ENCODE results near the gene ADH6.
"Not testable (repeated sequence)": the region's sequence is repeated elsewhere in the genome, so short reads cannot be mapped to it uniquely, and the experiment has no call there.

The ADH6 gene

GRCh38 chr4:99219072-99219471, at the start of gene ADH6:
ADH6 (minus strand) TSS chr4:99219246; CDS start chr4:99219152, 94 bp downstream.
- no peak for DNase-seq

GRCh38 chr4:99264927-99265326, 45.9 kb upstream of the ADH6 start:
- DNase-seq: no peak

GRCh38 chr4:99252746-99253145, 33.7 kb upstream of the ADH6 start:
- DNase-seq: no peak

DNA sequence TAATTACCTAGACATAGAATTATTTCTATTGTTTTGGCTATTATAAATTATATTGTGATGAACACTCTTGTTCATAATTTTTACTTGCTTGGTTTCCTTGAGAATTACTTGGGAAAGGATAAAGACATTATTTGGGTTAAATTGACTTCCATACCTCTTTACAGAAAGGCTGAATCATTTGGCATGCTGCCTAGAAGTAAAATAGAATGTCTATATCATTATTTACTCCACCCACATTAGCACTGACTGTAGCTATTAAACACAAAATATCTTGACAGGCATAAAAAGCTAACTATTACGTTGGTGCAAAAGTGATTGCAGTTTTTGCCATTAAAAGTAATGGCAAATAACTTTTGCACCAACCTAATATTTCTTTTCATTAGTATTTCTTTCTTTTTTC, 29.7 kb upstream of the ADH6 start:
- DNase-seq: no peak

DNA sequence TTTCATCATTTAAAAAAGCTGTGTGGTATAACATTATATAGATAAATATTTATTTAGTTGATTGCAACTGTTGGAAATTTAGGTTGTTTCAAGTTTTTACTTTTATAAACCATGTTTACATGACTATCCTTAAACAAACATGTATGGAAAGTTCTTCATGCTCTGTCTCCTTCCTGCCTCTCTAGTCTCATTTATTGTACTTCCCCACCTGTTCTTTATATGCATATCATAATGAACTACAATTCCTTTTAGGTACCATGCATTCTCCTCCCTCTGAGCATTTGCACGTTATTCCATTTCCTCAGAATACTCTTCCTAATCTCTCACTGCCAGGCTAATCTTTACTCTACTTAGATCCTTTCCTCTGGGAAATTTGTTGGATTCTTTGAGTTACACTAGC, 16.9 kb upstream of the ADH6 start:
- no peak for DNase-seq

- DNase-seq: no peak
These were observed 15.4 kb upstream of the ADH6 start for GRCh38 chr4:99234331-99235010.

DNA sequence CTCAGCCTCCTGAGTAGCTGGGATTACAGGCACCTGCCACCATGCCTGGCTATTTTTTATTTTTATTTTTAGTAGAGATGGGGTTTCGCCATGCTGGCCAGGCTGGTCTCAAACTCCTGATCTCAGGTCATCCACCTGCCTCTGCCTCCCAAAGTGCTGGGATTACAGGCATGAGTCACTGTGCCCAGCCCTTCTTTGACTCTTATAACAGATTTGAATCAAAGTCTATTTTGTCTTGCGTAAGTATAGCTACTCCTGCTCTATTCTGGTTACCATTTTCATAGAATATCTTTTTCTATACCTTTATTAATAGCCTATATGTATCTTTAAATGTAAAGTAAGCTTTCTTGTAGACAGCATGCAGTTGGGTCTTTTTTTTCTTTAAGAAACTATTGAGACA, 14.4 kb upstream of the ADH6 start:
- not testable (repeated sequence) for DNase-seq

DNA sequence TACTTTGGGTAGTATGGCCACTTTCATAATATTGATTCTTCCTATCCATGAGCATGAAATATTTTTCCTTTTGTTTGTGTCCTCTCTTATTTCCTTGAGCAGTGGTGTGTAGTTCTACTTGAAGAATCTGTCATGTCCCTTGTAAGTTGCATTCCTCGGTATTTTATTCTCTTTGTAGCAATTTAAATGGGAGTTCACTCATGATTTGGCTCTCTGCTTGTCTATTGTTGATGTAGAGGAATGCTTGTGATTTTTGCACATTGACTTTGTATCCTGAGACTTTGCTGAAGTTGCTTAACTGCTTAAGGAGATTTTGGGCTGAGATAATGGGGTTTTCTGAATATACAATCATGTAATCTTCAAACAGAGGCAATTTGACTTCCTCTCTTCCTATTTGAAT, 9.7 kb upstream of the ADH6 start:
- not testable (repeated sequence) for DNase-seq

DNA sequence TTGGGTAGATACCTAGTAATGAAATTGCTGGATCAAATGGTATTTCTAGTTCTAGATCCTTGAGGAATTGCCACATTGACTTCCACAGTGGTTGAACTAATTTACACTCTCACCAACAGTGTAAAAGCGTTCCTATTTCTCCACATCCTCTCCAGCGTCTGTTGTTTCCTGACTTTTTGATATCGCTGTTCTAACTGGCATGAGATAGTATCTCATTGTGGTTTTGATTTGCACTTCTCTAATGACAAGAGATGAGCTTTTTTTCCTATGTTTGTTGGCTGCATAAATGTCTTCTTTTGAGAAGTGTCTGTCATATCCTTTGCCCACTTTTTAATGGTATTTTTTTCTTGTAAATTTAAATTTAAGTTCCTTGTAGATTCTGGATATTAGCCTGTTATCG, 8.6 kb upstream of the ADH6 start:
- not testable (repeated sequence) for DNase-seq

GRCh38 chr4:99221980-99222379, 2.9 kb upstream of the ADH6 start:
- no peak for DNase-seq

- DNase-seq: no peak
These were observed 433 bp upstream of the ADH6 start for GRCh38 chr4:99219479-99219878.

DNA sequence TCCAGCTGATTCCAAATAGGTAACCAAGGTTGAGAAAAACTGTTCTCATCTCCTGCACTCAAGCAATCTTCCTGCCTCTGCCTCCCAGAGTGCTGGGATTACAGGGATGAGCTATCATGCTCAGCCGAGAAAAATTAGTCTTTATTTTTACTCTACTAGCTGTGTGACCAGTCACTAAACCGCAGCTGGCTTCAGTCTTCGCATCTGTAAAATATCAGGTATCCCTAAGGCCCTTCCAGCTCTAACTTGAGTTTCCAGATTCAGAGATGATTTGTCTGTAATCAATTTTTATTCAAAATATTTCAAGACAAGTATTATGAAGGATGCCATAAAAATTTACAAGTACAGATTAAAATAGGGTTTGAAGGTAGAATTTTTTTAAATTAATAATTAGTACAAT, 3.5 kb downstream of the ADH6 start:
- DNase-seq: no peak

GRCh38 chr4:99210789-99211188, 8.3 kb downstream of the ADH6 start:
- no peak for DNase-seq

DNA sequence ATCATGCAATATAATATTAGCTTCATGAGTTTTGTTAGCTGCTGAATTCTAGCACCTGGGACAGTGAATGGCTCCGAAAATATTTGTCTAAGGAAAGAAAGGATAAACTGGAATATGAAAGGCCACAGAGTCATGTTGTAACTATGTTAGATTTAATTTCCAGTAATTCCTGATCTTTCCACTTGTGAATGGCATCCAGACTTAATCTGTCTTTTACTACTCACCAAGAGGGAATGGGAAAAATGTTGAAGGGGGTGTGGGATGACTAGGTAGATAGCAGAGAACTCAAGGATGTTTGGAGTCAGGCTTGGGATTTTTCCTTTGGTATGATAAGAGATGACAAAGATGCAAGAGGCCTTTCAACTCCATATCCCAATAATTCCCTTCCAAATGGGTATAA, 9.4 kb downstream of the ADH6 start:
- no peak for DNase-seq

GRCh38 chr4:99208719-99209075, 10.3 kb downstream of the ADH6 start:
- no peak for DNase-seq

- no peak for DNase-seq
These were observed 10.9 kb downstream of the ADH6 start for GRCh38 chr4:99207911-99208718.

GRCh38 chr4:99207069-99207743, 11.8 kb downstream of the ADH6 start:
- no peak for DNase-seq

DNA sequence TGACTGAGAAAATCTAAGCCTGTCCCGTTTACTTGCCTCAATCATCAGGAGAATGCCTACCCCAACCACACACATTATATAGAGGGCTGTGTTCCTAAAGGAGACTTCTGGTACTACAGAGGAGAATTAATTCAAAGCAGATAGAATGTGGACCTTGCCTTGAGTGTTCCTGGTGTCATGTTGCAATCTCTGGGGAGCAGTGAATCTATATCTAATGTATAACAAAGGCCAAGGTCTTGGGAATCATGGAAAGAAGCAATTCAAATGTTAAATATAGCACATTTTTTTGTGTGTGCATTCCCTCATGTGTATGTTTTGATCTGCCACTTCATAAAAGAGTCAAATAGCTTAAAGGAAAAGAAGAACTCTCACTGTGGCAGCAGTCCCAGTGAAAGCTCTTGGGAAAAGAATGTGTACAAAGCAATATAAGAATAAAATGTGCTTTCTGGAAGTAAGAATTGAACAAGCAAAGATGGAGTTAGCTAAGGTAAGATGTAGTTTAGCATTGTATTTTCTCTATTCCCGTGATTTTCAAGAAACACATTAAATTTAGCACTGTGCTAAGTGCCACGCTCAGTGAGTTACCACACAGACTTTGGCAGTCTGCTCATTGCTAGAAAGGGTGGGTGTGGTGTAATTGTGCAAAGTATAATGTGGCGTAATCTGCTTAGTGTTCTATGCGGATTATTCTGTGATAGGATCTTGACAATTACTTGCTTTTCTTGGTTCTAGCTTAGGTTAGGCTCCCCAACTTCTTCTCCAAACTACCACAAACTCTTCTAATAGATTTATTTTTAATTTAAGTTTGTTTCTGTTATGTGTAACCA, 13.7 kb downstream of the ADH6 start:
- peak; percentile 37 to 63 for DNase-seq

DNA sequence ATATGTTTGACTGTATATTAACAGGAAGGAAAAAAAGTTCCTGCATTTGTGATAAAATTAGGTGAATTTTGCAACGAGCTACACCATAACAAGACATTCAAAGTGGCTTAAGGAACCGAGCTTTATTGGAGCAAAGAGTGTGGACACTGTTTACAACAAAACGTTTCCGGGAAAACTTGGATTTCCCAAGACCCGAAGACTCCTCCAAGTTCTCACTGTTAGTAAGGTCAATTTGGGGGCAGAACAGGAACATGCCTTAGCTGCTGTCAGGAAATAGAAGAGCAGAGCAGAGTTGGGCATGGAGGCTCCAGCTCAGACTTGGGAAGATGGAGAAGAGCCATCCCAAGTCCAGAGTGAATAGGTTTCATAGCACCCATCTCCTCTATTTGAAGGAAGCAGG, 16.5 kb downstream of the ADH6 start:
- DNase-seq: no peak

GRCh38 chr4:99202094-99202493, 17.0 kb downstream of the ADH6 start:
- no peak for DNase-seq

- no peak for DNase-seq
These were observed 17.4 kb downstream of the ADH6 start for GRCh38 chr4:99201690-99202089.

- DNase-seq: no peak
These were observed 18.9 kb downstream of the ADH6 start for GRCh38 chr4:99200138-99200537.

DNA sequence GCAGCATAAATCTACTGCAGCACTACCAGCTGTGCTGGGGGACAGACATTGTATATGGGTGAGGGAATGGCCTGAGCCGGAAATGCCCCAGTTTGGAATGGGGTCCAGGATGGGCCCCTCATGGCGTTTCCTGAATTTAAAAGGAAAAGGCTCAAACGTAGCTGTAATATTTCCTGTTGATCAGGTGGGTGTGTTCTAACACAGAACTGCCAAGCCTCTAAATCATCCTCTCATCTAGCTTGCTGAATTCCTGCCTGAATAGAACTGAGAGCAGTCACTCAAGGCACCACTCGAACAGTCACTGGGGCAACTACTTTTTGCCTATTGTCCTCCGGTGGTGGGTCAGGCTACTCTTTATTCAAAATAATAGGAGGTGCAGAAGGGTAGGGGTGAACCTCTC, 28.7 kb downstream of the ADH6 start:
- DNase-seq: no peak

Measured in NCI-H187 (cell line).